ENCODE measurements around the gene KCNAB2.

Gene KCNAB2

GRCh38 chr1:6111991-6112689 lies 66.5 kb downstream of the KCNAB2 start:
- DNase-seq = no peak

- DNase-seq = no peak
Observed at GRCh38 chr1:6112690-6113005, 67.0 kb downstream of the KCNAB2 start.

- no peak for DNase-seq
Observed at GRCh38 chr1:6113116-6113515, 67.4 kb downstream of the KCNAB2 start.

- no peak for DNase-seq
Observed at GRCh38 chr1:6113745-6114144, 68.1 kb downstream of the KCNAB2 start.

GRCh38 chr1:6116137-6116536 lies 70.4 kb downstream of the KCNAB2 start:
- DNase-seq = no peak

- no peak for DNase-seq
Observed at GRCh38 chr1:6117064-6117463, 71.4 kb downstream of the KCNAB2 start.

GRCh38 chr1:6117624-6118023 lies 71.9 kb downstream of the KCNAB2 start:
- no peak for DNase-seq

- DNase-seq = no peak
Observed at GRCh38 chr1:6118415-6118814, 72.7 kb downstream of the KCNAB2 start.

GRCh38 chr1:6121021-6121421 lies 75.3 kb downstream of the KCNAB2 start:
- no peak for DNase-seq

- no peak for DNase-seq
Observed at GRCh38 chr1:6121651-6122370, 76.1 kb downstream of the KCNAB2 start.

GRCh38 chr1:6123083-6123482 lies 77.4 kb downstream of the KCNAB2 start:
- no peak for DNase-seq

GRCh38 chr1:6123816-6124215 lies 78.1 kb downstream of the KCNAB2 start:
- no peak for DNase-seq

GRCh38 chr1:6124341-6124740 lies 78.7 kb downstream of the KCNAB2 start:
- no peak for DNase-seq

GRCh38 chr1:6124746-6125365 lies 79.2 kb downstream of the KCNAB2 start:
- no peak for DNase-seq

- no peak for DNase-seq
Observed at GRCh38 chr1:6125366-6125765, 79.7 kb downstream of the KCNAB2 start.

GRCh38 chr1:6126028-6126427 lies 80.3 kb downstream of the KCNAB2 start:
- DNase-seq = no peak

- DNase-seq = no peak
Observed at GRCh38 chr1:6126521-6127067, 80.9 kb downstream of the KCNAB2 start.

- peak in 8 of 14 donors; percentile 2 to 47 (median 12) for DNase-seq
Observed at GRCh38 chr1:6127587-6128163, 82.0 kb downstream of the KCNAB2 start.

- DNase-seq = no peak
Observed at GRCh38 chr1:6128276-6129081, 82.8 kb downstream of the KCNAB2 start.

GRCh38 chr1:6129313-6129712 lies 83.6 kb downstream of the KCNAB2 start:
- no peak for DNase-seq

GRCh38 chr1:6130036-6130435 lies 84.3 kb downstream of the KCNAB2 start:
- no peak for DNase-seq

GRCh38 chr1:6130596-6130995 lies 84.9 kb downstream of the KCNAB2 start:
- no peak for DNase-seq
